Measurements from ENCODE around the gene CNTN2.
A peak's percentile ranks its signal among the peaks of the same experiment; 100 is the strongest.

CNTN2 gene

DNA sequence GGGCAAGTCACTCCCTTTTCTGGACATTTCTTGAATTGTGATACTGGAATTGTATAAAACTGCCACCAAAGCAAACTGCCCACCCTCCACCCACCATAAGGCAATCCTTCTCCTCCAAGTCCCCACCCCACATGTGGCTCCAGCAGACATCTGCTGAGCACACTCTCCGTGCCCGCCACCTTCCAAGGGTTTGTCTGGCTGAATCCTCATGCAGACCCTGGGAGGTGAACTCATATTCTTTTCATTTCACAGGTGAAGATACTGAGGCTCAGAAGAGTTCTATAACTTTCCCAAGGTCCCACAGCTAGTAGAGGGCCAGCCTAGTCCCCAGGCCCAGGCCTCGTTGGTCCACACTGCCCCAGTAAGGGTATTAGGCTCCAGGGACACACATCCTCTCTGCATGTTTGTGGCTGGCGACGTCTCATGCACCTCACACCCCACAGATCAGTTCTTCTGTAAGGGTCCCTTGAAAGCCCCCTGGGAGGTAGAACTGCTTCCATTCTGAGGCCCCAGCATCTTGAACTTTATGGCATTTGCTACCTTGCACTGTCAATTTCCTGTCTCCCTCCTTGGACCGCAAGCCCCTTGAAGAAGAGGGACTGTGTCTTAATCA lies 14.1 kb downstream of the CNTN2 start:
- DNase-seq (ENCODE audit: low spot score), result no peak

DNA sequence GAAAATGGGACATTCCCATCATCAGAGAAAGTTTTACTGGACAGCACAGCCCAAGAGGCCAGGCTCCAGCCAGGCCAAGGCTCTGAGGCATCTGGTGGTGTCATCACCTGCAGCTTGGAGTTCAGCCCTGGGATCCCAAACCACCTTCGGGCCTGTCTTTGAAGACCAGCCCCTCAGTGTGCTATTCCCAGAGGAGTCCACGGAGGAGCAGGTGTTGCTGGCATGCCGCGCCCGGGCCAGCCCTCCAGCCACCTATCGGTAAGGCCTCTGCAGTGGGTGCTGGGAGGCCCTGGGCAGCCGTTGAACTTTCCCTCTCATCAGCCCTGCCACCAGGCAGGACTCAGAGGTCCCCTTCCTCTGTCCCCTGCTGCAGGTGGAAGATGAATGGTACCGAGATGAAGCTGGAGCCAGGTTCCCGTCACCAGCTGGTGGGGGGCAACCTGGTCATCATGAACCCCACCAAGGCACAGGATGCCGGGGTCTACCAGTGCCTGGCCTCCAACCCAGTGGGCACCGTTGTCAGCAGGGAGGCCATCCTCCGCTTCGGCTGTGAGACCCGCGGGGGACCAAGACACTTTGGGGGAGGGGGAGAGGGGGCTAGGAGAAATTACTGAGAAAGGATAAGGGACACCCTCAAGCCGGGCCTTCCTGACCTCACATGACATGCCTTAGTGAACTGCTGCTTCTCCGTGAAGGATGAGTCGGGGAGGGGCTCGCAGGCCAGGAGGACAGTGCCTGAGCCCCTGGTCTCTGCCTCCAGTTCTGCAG lies 15.0 kb downstream of the CNTN2 start:
- DNase-seq (ENCODE audit: low spot score), result no peak

DNA sequence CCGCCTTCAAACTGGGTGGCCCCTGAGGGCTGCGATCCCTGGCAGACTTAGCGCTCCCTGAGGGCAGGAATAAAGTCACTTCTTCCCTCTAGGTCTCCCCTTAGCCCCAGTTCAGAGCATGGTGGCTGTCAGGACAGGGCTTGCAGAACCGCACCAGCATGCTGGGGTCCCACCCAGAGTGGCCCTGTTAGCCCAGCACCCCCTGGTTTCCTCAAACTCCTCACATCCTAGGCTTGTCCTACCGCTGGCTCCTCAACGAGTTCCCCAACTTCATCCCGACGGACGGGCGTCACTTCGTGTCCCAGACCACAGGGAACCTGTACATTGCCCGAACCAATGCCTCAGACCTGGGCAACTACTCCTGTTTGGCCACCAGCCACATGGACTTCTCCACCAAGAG lies 15.8 kb downstream of the CNTN2 start:
- no peak for DNase-seq (ENCODE audit: low spot score)

DNA sequence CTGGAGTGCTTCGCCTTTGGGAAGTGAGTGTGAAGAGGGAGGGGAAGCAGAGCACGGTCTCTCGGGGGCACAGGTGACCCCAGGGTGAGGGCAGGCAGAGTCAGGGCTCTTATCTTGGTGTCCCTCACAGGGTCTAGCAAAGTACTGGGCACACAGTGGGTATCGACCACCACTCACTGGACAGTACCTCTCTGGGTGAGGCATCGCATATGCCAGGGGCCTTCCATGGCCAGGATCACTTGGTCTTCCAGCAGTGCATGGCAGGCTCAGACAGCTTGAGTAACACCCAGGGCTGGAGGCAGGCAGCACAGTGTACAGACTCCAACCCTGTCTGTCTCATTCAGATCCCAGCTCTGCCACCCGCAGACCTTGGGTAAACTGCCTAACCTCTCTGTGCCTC lies 16.6 kb downstream of the CNTN2 start:
- DNase-seq (ENCODE audit: low spot score), result no peak

DNA sequence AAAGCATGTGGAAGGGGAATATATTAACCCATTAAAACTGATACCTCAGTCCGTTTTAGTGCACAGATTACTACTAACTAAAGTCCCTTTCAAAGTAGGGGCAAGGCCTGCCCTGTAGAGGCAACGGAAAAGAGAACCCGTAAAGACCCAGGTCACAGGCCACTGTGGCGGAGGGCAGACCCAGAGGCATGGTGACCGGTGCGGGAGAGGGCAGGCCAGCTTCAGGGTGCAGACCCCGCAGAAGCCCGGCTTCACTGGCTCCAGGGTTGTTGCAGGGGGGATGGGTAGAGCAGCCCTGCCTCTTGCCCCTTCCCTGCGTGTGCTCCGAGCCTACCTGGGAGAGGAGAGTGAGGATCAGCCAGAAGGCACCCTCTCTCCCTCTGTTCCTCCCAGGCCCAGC lies 17.7 kb downstream of the CNTN2 start:
- no peak for DNase-seq (ENCODE audit: low spot score)

DNA sequence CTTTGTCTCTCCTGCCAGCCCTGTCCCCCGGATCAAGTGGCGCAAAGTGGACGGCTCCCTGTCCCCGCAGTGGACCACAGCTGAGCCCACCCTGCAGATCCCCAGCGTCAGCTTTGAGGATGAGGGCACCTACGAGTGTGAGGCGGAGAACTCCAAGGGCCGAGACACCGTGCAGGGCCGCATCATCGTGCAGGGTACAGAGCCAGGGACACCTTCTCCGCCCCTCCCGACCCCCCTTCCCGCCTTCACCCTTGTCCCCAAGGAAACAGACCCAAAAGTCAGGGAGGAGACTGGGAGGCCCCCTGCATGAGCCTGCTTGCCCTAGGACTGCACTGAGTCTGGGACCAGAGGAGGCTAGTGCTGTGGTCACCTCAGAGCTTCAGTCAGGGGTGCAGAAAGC lies 18.2 kb downstream of the CNTN2 start:
- no peak for DNase-seq (ENCODE audit: low spot score)

DNA sequence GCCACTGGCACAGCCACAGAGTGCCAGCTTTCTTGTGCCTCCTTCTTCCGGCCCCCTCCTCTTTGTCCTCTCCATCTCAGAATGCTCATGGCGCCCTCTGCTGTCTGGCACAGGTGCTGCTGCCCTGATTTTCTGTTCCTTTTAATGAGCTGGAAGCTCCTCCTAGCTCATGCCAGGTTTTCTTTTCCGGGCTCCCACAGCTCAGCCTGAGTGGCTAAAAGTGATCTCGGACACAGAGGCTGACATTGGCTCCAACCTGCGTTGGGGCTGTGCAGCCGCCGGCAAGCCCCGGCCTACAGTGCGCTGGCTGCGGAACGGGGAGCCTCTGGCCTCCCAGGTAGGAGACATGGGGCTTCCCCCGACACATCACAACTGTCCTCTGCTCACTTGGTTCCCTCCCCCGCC lies 18.7 kb downstream of the CNTN2 start:
- DNase-seq (ENCODE audit: low spot score), result peak; percentile 86

DNA sequence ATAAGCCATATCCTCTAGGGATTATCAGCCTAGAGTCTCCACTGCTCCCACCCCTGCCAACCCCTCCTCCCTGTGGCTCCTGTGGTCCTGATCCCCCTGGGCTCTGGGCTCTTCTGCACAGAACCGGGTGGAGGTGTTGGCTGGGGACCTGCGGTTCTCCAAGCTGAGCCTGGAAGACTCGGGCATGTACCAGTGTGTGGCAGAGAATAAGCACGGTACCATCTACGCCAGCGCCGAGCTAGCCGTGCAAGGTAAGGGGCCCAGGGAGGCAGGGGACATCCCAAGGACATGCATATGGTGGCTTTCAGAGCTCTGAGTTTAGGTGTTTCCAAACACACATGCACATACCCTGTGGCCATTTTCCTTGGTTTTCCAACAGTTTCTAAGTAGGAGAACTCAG lies 19.3 kb downstream of the CNTN2 start:
- no peak for DNase-seq (ENCODE audit: low spot score)

DNA sequence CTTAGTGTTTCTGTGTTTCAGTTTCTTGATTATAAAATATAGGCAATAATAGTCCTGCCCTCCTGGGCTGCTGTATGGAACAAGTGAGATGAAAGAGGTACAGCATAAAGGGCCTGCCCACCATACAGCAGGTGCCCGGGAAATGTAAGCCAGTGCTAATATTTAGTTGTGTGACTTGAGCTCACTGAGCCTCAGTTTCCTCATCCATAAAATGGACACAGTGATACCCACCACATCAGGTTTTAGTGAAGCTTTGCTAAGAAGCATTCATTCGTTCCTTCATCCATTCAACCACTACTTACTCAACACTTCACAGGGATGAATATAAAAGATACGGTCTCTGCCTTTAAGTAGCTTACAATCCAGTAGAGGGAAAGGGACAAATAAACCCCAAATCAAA lies 19.9 kb downstream of the CNTN2 start:
- DNase-seq (ENCODE audit: low spot score), result no peak

DNA sequence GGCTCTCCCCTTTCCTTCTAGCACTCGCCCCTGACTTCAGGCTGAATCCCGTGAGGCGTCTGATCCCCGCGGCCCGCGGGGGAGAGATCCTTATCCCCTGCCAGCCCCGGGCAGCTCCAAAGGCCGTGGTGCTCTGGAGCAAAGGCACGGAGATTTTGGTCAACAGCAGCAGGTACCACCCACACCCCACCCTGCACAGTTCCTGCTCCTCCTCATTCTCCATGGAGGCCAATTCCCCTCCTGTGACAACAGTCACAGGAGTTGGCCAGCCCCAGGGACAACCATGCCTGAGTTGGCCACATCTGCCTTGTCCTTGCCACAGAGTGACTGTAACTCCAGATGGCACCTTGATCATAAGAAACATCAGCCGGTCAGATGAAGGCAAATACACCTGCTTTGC lies 21.3 kb downstream of the CNTN2 start:
- no peak for DNase-seq (ENCODE audit: low spot score)

DNA sequence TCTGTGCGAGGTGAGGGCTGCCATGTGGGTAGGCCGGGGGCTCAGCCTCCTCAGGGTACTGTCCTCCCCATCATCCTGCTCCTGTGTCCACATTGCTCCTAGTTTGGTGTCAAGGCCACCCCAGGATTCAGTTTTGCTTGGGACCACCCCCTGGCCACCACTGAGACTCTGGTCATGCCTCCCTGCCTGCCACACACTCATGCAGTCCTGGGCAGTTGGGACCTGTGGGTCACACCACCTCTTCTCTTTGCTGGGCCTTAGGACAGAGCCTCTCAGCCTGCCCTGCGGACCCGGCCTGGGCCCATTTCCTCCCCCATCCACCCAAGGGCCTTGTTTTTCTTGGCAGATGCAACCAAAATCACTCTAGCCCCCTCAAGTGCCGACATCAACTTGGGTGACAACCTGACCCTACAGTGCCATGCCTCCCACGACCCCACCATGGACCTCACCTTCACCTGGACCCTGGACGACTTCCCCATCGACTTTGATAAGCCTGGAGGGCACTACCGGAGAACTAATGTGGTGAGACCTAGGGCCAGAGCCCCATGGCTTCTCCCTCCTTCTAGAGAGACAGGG lies 21.8 kb downstream of the CNTN2 start:
- DNase-seq (ENCODE audit: low spot score), result no peak

DNA sequence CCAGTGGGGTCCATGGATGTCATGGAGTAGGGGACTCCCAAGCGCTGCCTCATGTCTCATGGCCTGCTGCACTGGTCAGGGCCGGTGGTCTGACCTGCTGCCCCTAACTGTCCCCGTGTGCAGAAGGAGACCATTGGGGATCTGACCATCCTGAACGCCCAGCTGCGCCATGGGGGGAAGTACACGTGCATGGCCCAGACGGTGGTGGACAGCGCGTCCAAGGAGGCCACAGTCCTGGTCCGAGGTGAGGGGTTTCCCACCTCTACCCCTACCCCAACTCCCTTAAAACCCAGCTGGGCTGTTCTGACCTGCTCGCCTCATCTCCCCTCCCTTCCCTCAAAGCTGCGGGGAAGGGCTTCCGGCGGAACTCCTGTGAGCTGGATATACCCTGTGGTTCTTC lies 22.7 kb downstream of the CNTN2 start:
- no peak for DNase-seq (ENCODE audit: low spot score)

DNA sequence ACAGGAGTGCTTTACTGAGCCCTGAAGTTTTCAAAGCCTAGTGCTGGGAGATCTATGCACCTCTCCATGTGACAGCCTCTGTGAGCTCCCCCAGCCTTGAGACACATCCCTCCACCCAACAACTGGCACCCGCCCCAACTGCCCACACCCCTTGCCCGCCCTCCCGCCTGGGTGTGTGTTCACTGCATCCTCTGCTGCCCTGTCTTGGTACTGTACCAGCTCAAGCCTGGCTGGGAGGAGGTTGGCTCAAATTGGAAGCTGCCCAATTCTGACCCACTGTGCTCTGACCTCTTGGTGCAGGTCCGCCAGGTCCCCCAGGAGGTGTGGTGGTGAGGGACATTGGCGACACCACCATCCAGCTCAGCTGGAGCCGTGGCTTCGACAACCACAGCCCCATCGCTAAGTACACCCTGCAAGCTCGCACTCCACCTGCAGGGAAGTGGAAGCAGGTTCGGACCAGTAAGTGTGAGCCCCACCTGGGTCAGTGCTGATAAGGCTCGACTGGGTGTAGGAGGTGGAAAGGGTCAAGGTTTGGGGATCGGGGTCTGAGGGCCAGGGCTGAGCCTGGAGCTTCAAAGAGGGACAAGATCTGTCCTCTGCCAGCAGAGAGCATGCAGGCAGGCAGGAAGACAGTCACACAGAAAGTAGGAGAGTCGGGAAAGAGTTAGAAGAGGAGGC lies 23.3 kb downstream of the CNTN2 start:
- DNase-seq (ENCODE audit: low spot score), result no peak

DNA sequence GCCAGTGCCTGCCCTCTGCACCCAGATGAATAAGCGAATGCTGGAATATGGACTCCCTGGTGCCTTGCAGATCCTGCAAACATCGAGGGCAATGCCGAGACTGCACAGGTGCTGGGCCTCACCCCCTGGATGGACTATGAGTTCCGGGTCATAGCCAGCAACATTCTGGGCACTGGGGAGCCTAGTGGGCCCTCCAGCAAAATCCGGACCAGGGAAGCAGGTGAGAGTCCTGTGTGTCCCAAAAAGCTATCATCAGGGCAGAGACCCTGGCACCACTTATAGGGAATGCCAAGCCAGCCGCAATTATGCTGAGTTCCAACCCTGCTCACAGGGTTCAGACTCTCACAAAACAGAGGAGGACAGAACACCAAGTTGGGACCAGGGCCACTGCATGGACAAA lies 24.0 kb downstream of the CNTN2 start:
- DNase-seq (ENCODE audit: low spot score), result no peak

DNA sequence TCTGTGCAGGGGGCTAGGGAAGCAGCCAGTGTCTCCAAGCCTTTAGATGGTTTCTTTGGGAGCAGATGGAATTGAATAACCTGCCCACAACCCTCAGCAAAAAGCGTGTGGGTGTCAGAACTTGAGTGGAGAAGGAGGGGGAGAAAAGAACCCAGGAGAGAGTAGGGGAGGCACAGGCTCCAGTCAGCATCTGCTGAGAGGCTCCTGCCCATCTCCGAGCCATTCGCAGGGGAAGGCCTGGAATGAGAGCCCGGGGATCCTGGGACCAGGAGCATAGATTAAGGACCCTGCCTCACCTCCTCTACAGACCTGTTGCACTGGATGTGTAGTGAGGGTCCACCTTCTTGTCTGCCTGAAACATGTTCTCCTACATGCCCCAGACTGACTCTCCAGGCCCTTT lies 25.0 kb downstream of the CNTN2 start:
- no peak for DNase-seq (ENCODE audit: low spot score)

DNA sequence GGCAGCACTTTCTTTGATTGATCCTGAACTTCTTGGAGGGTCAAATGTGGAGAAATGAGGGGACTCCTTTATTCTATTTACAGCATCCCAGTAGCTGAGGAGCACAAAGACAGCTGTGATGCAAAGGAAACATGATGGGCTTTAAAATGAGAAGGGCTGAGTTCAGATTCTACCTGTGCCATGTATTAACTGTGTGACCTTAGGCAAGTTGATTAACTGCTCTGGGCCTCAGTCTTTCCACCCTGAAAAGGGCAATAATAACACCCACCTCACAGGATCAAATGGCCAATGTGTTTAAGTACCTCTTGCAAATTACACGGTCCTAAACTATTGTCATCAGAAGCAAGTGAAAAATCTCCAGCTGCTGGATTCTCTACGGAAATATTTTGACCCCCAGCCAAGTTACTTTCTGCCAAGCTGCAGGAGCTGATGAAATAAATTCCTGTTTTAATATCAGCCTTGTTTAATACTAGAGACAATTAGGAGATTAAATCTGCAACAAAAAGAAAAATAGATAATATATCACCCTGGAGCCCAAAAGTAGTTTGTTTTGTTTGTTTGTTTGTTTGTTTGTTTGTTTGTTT lies 25.5 kb downstream of the CNTN2 start:
- no peak for DNase-seq (ENCODE audit: low spot score)

DNA sequence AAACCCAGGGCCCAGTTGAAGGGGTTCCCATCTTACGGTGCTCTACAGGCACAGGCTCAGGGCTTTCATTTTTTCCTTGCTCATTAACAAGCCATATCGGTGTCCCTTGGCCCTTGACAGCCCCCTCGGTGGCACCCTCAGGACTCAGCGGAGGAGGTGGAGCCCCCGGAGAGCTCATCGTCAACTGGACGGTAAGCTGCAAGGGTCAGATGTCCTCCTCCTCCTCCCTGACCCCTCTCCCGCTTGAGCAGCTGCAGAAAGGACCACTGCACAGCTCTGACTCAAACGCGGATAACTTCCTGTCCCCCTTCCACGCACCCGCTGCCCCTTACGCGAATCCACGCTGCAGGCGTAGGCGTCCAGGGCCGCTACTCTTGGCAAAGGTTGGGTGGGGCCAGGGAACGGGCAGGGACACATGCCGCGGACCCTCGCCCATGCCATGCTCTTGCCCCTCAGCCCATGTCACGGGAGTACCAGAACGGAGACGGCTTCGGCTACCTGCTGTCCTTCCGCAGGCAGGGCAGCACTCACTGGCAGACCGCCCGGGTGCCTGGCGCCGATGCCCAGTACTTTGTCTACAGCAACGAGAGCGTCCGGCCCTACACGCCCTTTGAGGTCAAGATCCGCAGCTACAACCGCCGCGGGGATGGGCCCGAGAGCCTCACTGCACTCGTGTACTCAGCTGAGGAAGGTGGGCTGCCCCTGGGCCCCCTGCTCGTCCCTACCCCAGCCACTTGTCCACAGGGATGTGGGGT lies 26.5 kb downstream of the CNTN2 start:
- no peak for DNase-seq (ENCODE audit: low spot score)

DNA sequence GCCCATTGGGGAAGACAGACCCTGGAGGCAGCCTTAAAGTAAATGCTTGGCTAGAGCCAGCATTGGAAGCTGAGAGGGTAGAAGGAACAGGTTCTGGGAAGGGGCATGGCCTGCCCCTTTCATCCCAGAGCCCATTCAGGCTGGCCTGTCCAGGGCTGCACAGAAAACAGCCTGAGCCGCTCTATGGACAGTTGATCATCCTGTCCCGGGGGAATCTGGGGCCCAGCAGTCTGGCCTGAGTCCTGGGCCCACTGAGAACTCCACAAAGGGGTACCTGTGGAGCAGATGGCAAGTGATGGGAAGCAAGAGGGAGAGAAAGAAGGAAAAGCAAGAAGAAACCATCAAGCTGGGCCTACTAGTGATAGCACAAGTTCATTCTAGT lies 28.0 kb downstream of the CNTN2 start:
- no peak for DNase-seq (ENCODE audit: low spot score)

DNA sequence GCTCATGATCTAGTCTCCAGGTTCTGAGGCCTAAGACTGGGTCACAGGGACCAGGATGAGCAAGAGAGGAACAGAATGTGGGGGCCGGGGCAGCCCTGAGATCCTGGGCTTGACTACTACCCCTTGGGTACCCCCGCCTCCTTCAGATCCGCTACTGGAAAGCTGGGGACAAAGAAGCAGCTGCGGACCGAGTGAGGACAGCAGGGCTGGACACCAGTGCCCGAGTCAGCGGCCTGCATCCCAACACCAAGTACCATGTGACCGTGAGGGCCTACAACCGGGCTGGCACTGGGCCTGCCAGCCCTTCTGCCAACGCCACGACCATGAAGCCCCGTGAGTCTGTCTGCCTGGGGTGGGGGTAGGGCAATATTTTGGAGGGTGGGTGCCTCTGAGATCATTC lies 28.8 kb downstream of the CNTN2 start:
- DNase-seq (ENCODE audit: low spot score), result peak; percentile 68

DNA sequence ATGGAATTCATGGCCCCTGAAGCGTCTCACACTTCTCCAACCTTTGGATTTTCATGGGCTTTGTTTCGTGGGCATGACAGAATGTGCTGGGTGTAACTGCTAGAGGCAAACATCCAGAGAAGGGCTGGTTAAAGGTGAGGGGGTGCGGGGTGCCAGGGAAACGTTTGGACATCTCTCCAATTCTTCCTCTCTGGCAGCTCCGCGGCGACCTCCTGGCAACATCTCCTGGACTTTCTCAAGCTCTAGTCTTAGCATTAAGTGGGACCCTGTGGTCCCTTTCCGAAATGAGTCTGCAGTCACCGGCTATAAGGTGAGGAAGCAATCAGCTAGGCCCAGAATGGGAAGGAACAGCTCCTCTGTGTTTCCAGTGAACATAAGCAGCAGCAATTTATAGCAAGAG lies 29.3 kb downstream of the CNTN2 start:
- no peak for DNase-seq (ENCODE audit: low spot score)

DNA sequence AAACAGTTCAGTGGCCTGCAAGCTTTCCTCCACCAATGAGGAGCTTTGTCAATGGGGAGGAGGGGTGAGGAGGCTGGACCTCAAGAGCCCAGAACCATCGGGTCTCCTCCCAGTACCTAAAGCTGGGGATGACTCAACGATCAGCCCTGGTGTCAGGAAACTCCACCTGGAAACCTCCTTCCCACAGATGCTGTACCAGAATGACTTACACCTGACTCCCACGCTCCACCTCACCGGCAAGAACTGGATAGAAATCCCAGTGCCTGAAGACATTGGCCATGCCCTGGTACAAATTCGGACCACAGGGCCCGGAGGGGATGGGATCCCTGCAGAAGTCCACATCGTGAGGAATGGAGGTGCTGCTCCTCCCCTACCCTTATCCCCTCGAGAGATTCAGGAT lies 29.9 kb downstream of the CNTN2 start:
- DNase-seq (ENCODE audit: low spot score), result no peak

DNA sequence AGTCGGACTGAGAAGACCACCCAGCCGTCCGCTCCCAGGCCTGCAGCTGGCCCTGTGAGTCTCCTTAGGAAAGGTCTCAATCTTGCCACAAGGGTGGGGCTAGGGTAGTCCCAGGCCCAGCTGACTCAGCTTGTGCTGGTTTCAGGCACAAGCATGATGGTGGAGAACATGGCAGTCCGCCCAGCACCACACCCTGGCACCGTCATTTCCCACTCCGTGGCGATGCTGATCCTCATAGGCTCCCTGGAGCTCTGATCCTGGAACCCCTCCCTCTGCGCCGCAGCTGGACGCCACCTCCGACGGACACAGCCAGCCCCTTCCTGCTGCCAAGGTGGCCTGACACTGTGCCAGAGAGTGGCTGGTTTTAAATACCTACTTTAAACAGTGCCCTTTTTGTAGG lies 30.5 kb downstream of the CNTN2 start:
- no peak for DNase-seq (ENCODE audit: low spot score)

Data from globus pallidus (tissue), 1 donor.